GM15510 (cell line): ENCODE data around the gene HHLA2.

Source experiments
- POLR2A ChIP-seq: IDR thresholded peaks from 3 replicates; pipeline ENCODE4 v1.6.1; 2011; ENCODE audit warnings: borderline replicate concordance; ENCODE audit not compliant: insufficient read length; ENCODE audit errors: extremely low read depth

HHLA2 gene

GRCh38 chr3:108329947-108330346 is 33.6 kb downstream of the HHLA2 start:
- TF ChIP-seq POLR2A = no peak

GRCh38 chr3:108331792-108332191 is 35.4 kb downstream of the HHLA2 start:
- no peak for TF ChIP-seq POLR2A

DNA sequence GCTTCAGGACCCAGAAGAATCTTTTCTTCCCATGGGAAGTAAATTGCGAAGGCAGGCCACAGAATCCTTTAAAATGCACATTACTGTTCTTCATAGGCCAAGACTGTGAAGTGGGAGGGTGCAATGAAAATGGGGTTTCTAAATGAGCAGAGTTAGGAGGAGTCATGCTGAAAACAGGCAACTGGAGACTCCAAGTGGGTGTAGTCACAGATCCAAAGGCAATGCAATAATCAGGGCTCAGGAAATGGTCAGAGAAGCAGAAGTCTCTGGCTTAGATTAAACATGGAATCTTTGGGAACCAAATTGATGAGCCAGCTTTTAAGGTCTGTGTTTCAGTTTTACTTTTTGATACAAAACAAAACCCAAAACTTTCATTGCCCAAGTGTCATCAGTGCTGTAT is 37.6 kb downstream of the HHLA2 start:
- no peak for TF ChIP-seq POLR2A

DNA sequence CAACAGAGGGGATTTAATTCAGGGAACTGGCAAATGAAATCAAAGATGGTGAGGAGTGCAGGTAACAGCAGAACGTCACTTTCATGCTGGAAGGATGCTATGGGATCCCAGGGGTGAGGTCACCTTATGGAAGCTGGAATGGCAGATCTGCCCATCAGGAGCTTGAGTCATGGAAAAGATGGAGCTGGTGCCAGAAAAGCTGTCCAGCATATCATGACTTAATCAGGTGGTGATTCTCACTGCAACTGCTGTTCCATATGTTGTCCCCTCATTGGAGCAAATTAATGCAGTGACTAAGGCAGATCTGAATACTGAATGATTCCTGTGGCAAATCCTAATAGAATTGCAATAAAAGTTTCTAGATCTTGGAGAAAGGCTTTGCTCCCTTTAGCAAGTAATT is 38.4 kb downstream of the HHLA2 start:
- no peak for TF ChIP-seq POLR2A

DNA sequence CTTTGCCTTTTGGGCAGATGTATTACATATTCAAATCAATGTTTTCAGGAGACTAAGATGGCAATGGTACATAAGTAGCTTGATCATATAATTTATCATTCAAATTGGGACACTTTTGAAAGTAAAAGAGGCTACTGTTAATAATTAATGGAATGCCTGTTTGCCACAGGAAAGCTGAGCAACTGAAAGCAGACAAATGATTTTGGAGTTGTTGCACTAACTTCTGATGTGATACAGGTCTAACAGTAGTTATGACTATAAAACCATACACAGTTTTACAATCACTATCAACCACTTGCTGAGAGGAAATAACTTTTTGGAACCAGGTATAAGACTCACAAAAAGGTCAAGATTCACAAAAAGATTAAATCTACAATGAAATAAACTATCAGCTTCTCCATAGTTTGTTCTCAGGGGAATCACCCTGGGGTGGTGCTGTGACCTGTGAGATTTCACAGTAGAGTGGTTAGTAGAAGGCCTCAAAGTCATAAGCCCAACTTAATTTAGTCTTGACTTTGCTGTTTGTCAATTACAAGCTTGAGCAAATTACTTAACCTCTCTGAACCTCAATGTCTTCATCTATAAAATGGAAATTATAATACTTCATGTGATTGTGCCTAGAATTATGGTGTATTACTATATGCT is 42.7 kb downstream of the HHLA2 start:
- TF ChIP-seq POLR2A = no peak

DNA sequence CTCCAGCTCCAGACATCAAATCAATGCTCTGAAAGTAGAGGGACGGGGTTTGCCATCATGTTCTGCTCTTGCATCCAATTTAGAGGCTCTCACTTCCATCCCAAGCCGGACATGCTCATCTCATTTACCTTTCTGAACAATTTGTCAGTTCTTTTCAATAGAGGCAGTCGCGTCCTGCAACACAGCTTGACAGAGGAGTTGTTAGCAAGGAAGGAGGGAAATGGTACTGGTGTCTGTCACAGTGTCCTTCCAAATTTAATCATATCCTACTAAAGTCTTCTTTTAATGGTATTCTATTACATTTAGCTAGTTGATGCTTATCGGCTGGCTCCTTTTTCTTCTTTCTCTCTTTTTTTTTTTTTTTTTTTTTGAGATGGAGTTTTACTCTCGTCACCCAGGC is 45.6 kb downstream of the HHLA2 start:
- no peak for TF ChIP-seq POLR2A

DNA sequence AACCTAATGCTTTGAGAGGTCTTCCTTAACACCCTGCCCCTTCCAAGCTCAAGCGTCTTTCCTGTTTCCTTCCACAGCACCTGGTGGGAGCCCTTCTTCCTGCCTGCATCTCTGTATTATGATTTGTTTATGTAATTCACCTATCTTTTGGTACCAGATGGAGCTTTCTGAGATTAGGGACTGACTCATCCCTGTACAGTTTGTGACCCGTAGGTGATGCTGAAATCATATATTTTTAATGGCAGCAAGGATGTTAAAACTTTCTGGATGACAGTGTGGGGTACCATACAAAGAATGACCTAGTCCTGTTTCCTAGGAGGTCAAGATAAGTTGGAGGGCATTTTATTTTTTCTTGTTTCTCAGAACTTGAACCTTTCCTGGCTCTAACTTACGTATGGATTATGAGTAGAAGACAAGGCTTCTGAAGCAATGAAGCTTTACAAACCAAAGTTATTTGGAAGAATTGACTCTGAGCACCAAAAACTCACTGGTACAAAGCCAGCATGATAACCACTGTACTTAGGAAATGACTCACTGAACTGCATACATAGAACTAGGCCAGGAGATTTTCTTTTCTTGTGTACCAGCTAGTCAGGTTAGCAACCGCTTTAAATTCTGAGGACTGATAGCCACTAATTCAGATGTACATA is 46.6 kb downstream of the HHLA2 start:
- no peak for TF ChIP-seq POLR2A

- TF ChIP-seq POLR2A = no peak
These were observed 47.1 kb downstream of the HHLA2 start for GRCh38 chr3:108343491-108343890.

- no peak for TF ChIP-seq POLR2A
These were observed 49.3 kb downstream of the HHLA2 start for GRCh38 chr3:108345492-108346205.

GRCh38 chr3:108346301-108347227 is 50.2 kb downstream of the HHLA2 start:
- no peak for TF ChIP-seq POLR2A

GRCh38 chr3:108352176-108352575 is 55.8 kb downstream of the HHLA2 start:
- TF ChIP-seq POLR2A = no peak

- no peak for TF ChIP-seq POLR2A
These were observed 58.2 kb downstream of the HHLA2 start for GRCh38 chr3:108354562-108354961.

DNA sequence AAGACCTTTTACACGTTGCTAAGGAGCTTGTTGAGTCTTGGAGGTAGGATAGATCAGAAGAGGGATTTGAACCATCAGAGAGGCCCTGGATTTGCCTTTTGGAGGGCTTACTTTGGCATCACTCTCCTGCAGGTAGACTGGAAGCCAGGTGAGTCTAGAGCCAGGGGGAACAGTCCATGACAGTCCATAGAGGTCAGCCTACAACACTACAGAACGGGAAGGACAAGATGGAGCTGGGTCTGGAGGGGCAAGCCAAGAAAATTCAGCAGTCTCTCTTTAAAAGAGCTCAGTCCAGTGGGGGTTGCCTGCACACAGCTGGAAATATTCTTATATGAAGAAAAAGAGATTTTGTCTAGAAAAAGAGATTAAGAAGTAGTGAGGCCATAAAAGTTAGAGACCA is 60.7 kb downstream of the HHLA2 start:
- TF ChIP-seq POLR2A = no peak

GRCh38 chr3:108359011-108359410 is 62.7 kb downstream of the HHLA2 start:
- no peak for TF ChIP-seq POLR2A

DNA sequence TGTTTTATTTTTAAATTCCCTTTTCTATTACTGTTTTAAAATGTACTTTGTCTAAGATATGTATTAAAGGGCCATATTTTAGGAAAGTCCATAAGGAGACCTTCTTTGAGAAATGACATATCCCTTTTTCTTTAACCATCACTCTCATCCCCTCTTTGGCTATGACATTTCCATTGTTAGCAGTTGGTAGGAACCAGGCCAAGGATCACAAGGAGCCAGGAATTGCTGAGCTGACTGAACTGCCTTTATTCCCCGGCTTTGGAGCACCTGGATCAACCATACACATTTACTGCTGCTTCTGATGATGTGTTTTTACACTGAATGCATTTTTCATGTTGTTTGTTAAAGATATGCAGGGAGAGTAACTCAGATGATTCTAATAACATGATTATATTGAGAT is 79.7 kb downstream of the HHLA2 start:
- TF ChIP-seq POLR2A = no peak
